GM18507 (cell line): ENCODE measurements around the gene CD70.
"Not testable (repeated sequence)": the region's sequence is repeated elsewhere in the genome, so short reads cannot be mapped to it uniquely, and the experiment has no call there.

Experiments used
- DNase-seq: peaks from one replicate; pipeline ENCODE4 v3.0.0; 2011; ENCODE audit warnings: low read depth; ENCODE audit not compliant: insufficient read length; ENCODE audit errors: extremely low spot score
- FAIRE-seq: peaks from 2 replicates; lab custom pipeline; 2011; peaks lifted over from hg19 to GRCh38; lab: Jason Lieb, UNC

The CD70 gene

GRCh38 chr19:6590827-6591319, at the start of gene CD70:
Gene CD70, minus strand, starts transcription at chr19:6591150. Its CDS starts 148 bp downstream, at chr19:6591002.
- DNase-seq (no peak), FAIRE-seq (peak; percentile 97)

GRCh38 chr19:6640333-6640732, 49.4 kb upstream of the CD70 start:
- FAIRE-seq, DNase-seq: not testable (repeated sequence)

GRCh38 chr19:6639439-6639838, 48.5 kb upstream of the CD70 start:
- peak; percentile 61 for FAIRE-seq
- no peak for DNase-seq

- not testable (repeated sequence) for FAIRE-seq, DNase-seq
These were observed 42.5 kb upstream of the CD70 start for GRCh38 chr19:6633456-6633813.

- not testable (repeated sequence) for DNase-seq
- FAIRE-seq = peak; percentile 90
These were observed 42.0 kb upstream of the CD70 start for GRCh38 chr19:6632747-6633455.

GRCh38 chr19:6632002-6632621, 41.2 kb upstream of the CD70 start:
- FAIRE-seq (peak; percentile 88), DNase-seq (no peak)

GRCh38 chr19:6626764-6627163, 35.8 kb upstream of the CD70 start:
- DNase-seq = no peak
- FAIRE-seq = no peak

GRCh38 chr19:6617374-6617773, 26.4 kb upstream of the CD70 start:
- FAIRE-seq (no peak), DNase-seq (no peak)

GRCh38 chr19:6616011-6616410, 25.1 kb upstream of the CD70 start:
- FAIRE-seq (peak; percentile 85), DNase-seq (no peak)

GRCh38 chr19:6613711-6614110, 22.8 kb upstream of the CD70 start:
- peak; percentile 79 for FAIRE-seq
- no peak for DNase-seq

- FAIRE-seq (no peak), DNase-seq (no peak)
These were observed 20.2 kb upstream of the CD70 start for GRCh38 chr19:6610934-6611852.

- FAIRE-seq = peak; percentile 93
- no peak for DNase-seq
These were observed 18.0 kb upstream of the CD70 start for GRCh38 chr19:6608940-6609339.

GRCh38 chr19:6608146-6608545, 17.2 kb upstream of the CD70 start:
- DNase-seq, FAIRE-seq: not testable (repeated sequence)

- DNase-seq, FAIRE-seq: not testable (repeated sequence)
These were observed 15.5 kb upstream of the CD70 start for GRCh38 chr19:6606276-6607070.

GRCh38 chr19:6604906-6605305, 14.0 kb upstream of the CD70 start:
- no peak for DNase-seq
- FAIRE-seq = no peak

GRCh38 chr19:6602729-6603114, 11.8 kb upstream of the CD70 start:
- DNase-seq (no peak), FAIRE-seq (no peak)

GRCh38 chr19:6601537-6602052, 10.6 kb upstream of the CD70 start:
- peak; percentile 88 for FAIRE-seq
- DNase-seq = not testable (repeated sequence)

- not testable (repeated sequence) for DNase-seq
- FAIRE-seq = peak; percentile 49
These were observed 10.1 kb upstream of the CD70 start for GRCh38 chr19:6600951-6601536.
